ENCODE data around the gene PLAAT2.

GRCh38 chr11:63552921-63553320 is 10.3 kb downstream of the PLAAT2 start:
- TF ChIP-seq CTCF (IDR thresholded peaks at IDR 0.05) (no peak), POLR2AphosphoS5 (IDR thresholded peaks at IDR 0.05) (no peak)

Data from upper lobe of left lung (tissue), 4 donors.